ENCODE results near the gene DHDDS.

DNA sequence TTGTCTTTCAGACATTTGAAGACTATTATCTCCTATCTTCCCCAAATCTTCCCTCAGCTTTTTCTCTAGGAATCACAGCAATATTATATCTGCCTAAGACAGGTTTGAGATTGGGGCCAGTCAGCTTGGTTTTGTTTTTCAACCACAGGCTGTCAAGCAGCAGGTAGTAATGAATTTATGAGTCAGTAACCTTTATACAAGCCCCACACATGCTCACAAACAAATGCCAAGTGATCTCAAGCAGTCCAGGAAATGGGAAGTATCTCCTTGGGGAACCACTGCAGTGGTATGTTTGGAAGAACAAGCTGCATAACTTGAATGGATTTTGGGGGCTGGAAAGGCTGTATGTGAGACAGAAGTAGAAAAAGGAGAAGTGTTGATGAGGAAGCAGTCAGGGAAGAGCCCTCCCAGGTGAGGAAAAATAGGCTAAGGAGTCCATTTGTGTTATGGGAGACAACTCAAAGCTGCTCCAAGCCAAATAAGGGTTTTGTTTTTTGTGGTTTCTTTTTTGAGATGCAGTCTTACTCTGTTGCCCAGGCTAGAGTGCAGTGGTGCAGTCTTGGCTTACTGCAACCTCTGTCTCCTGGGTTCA lies 2.1 kb downstream of the DHDDS start:
- TF ChIP-seq, protein P1, sequence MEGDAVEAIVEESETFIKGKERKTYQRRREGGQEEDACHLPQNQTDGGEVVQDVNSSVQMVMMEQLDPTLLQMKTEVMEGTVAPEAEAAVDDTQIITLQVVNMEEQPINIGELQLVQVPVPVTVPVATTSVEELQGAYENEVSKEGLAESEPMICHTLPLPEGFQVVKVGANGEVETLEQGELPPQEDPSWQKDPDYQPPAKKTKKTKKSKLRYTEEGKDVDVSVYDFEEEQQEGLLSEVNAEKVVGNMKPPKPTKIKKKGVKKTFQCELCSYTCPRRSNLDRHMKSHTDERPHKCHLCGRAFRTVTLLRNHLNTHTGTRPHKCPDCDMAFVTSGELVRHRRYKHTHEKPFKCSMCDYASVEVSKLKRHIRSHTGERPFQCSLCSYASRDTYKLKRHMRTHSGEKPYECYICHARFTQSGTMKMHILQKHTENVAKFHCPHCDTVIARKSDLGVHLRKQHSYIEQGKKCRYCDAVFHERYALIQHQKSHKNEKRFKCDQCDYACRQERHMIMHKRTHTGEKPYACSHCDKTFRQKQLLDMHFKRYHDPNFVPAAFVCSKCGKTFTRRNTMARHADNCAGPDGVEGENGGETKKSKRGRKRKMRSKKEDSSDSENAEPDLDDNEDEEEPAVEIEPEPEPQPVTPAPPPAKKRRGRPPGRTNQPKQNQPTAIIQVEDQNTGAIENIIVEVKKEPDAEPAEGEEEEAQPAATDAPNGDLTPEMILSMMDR (IDR thresholded peaks at IDR 0.05; ENCODE audit: poor library complexity, severe bottlenecking) = no peak
- TF ChIP-seq POLR2AphosphoS5 (IDR thresholded peaks at IDR 0.05) = no peak
- no peak for TF ChIP-seq EZH2 (IDR thresholded peaks at IDR 0.05; ENCODE audit: borderline replicate concordance, insufficient read depth, low read length, poor library complexity, severe bottlenecking)
